GM19372 (cell line): ENCODE measurements around the gene ZNF529.

Source experiments
- ATAC-seq: cut with Tn5 transposase; IDR thresholded peaks from one replicate; pipeline ENCODE4 v1.9.1; 2021; ENCODE audit warnings: mild to moderate bottlenecking, low read depth, moderate library complexity; ENCODE audit not compliant: unreplicated experiment

The ZNF529 gene

DNA sequence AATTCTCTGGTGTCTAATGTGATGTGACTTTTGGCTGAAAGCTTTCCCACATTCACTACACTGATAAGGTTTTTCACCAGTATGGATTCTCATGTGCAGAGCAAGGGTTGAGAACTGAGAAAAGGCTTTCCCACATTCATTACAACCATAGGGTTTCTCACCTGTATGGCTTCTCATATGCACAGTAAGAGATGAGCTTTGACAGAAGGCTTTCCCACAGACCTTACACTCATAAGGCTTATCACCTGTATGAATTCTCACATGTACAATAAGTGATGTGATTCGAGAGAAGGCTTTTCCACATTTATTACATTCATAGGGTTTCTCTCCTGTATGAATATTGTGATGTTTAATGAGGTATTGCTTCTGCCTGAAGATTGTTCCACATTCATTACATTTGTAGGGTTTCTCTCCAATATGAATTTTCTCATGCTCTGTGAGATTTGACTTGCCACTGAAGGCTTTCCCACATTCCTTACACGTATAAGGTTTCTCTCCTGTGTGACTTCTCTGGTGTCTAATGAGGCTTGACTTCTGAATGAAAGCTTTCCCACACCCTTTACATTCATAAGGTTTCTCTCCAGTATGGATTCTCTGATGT lies 59.0 kb downstream of the ZNF529 start:
- ATAC-seq: no peak

GRCh38 chr19:36508325-36508724 lies 64.8 kb downstream of the ZNF529 start:
- ATAC-seq: no peak

- ATAC-seq: no peak
Observed at GRCh38 chr19:36501973-36502372, 71.1 kb downstream of the ZNF529 start.

DNA sequence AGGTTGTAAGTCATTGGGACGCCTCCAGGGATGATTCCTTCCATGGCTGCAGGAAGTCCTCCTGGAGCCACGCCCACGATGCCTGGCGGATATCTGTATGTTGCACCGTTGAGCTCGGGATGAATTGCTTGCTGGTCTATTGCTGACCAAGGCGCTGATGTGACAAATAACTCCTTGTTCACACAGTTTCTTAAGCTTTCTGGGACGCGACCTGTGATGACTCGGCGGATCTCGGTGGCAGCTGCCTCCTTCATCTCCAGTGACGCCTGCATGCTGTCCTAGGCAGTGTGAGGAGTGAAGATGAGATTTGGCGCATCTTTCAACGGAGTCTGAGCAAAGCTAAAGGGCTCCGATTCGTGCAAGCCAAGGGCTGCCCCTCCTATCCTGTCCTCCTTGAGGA lies 76.1 kb downstream of the ZNF529 start:
- ATAC-seq: no peak
